Activated gamma-delta T cell (primary cell): Measurements from ENCODE around the gene NAP1L4.

ENCODE experiments used
- DNase-seq: peaks from one replicate; lab custom pipeline; 2025; lab: John Stamatoyannopoulos, UW

The NAP1L4 gene

GRCh38 chr11:3010521-3011275 is 18.6 kb upstream of the NAP1L4 start:
- no peak for DNase-seq

- DNase-seq, result no peak
Observed at GRCh38 chr11:3010004-3010403, 17.9 kb upstream of the NAP1L4 start.

GRCh38 chr11:3009481-3009880 is 17.4 kb upstream of the NAP1L4 start:
- no peak for DNase-seq

- no peak for DNase-seq
Observed at GRCh38 chr11:3008746-3009336, 16.7 kb upstream of the NAP1L4 start.

- DNase-seq, result no peak
Observed at GRCh38 chr11:3007404-3008010, 15.4 kb upstream of the NAP1L4 start.

- no peak for DNase-seq
Observed at GRCh38 chr11:3006505-3007260, 14.6 kb upstream of the NAP1L4 start.

DNA sequence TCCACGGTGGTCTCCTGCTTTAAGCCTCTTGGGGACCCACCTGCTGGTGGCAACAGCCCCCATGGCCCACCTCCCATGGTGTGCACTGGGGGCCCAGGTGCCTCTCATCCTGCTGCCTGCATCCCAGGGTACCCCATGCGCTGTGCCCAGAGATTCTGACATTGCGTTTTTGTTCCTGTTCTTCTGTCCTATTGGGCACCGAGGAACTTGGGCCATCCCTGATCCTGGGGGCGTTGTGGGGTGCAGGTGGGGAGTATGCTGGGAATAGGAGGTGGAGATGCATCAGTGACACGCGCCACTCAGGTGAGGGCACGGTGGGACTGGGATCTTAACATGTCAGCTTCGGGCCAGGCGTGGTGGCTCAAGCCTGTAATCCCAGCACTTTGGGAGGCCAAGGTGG is 12.4 kb upstream of the NAP1L4 start:
- DNase-seq, result no peak

DNA sequence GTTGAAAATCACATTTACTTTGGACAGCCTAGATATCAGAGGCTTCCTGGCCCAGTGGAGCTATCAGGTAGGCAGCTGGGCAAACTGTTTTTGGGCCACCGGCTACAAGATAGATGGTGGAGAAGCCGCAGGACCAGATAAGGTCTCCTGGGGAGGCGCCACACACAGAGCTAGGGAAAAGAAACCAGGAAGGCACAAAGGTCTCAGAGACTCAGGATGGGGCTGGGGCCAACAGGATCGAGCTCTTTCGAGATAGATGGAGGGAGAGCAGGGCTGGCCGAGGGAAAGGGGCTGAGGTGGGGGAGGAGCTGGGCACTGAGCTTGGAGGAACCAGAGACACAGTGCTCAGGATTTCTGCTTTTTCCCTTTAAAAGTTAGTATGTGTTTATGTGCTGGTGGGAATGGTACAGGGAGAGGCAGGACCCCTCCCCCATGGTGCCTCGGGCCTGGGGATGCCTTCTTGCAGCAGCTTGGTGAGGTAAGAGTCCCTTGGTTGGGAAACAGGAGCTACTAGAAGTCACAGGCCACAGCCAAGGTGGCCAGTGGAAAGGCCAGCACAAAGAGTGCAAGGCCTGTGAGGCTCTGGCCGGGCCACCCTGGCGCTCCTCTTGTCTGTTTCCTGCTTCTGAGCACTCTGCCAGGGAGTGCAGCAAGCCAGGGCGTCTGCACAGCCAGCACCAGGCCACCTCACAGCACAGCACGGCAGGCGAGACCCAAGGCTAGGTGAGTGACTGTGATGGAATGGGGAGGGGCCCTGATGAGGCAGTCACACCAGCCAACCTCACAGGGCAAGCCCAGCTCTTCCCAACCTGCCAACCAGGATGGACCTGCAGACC is 11.5 kb upstream of the NAP1L4 start:
- DNase-seq, result no peak

DNA sequence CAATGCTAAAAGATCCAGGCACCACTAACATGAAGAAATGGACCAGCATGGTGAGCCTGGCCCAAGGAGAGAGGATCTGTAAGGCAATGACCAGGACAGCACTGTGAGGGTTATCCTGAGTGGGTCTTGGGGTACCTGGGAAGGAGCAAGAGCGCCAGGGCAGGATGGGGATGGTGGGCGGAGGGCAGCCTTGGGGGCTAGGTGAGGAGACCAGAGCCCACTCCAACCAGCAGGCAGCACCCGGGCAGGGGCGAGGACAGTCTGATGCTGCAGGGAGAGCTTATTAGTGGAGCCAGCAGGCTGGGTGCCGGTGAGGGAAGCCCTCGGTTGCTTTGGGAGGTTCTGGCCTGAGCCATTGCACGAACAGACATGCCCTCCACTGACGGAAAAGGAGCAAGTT is 10.7 kb upstream of the NAP1L4 start:
- DNase-seq, result no peak

- no peak for DNase-seq
Observed at GRCh38 chr11:3002351-3002861, 10.3 kb upstream of the NAP1L4 start.

DNA sequence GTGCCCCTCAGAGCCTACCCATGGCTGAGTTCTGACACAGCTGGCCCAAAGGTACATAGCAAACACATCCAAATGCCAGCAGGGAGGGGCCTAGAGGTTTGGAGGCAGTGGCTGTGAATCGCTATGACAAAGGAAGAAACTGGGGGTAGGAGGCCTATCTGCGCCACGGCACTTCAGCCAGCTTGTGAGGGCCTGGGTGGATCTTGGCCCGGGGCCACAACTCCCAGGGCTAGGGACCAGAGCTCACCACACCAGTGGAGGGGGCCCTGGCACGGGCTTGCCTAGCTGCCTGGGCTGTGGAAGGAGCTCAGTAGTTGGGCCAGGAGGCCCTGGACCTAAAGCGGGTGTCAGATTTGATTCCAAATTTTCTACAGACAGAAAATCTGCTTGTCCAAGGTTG is 9.4 kb upstream of the NAP1L4 start:
- DNase-seq, result no peak

DNA sequence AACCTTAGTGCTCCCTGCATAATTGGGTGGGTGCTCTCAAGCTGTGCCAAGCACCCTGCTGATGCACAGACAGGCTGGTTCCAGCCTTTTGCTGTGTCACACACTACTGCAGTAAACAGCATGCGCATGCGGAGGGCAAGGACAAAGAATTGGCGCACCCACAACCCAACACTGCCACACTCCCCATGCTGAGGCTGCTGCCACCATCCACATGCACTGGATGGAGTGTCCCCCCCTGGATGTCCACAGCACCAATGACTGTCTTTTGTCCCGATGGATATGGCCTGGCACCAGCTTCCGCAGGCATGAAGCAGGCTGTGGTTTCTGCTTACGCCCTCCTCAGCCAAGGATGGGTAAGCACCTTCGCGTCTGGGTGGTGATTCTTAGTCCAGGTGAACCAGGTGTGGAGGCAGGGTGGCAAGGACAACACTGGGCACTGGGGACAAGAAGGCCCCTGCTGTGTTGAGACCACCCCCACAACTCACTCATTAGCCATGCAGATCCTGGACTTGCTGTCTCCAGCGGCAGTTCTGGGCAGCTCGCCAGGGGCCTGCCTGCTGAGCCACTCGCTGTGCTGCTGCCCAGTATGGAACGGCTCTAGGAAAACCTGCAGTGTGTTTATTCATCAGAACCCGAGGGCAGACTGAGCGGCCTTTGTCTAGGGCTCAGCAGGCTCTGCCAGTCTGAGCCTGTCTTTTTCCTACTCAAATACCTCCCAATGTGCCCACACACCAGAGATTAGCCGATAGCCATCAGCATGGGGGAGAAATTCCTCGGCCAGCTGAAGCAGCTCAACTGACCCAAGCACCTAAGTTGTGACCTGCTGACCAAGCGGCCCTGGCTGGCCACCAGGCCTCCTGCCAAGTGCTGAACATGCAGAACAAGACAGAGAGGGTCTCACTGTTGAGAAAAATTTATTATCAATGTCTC is 8.2 kb upstream of the NAP1L4 start:
- DNase-seq, result no peak

- no peak for DNase-seq
Observed at GRCh38 chr11:2999464-2999998, 7.4 kb upstream of the NAP1L4 start.

DNA sequence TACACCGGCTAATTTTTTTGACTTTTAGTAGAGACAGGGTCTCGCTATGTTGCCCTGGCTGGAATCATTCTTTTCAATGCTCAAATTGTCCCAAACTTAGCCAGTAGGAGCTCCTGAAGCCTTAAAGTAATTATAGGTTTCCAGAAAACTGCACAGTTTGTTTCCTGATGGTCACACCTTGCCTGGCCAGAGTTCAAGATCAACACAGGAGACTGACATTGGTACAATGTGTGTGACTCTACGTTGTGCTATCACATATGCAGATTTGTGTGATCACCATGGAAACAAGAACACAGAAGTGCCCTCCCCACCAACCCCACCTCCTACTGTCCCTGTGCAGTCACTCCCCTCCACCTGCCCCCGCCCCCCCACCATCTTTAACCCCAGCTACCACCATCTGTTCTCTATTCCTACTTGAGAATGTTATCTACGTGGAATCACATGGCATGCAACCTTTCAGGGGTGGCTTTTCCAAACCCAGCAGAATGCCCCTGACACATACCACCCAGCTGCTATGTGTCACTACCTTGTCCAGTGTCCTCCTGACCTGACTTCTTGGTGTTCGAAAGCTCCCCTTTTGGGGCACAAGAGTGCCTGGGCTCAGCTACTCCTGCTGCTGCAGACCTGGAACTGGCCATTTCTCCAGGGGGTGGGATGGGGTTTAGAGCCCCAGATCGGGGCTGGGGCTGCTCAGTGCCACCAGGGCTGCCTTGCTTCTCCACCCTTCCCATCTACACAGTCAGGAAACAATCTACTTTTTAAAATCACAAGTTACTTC is 6.1 kb upstream of the NAP1L4 start:
- DNase-seq, result no peak

GRCh38 chr11:2997406-2997805 is 5.3 kb upstream of the NAP1L4 start:
- DNase-seq, result no peak

GRCh38 chr11:2996976-2997375 is 4.8 kb upstream of the NAP1L4 start:
- no peak for DNase-seq

DNA sequence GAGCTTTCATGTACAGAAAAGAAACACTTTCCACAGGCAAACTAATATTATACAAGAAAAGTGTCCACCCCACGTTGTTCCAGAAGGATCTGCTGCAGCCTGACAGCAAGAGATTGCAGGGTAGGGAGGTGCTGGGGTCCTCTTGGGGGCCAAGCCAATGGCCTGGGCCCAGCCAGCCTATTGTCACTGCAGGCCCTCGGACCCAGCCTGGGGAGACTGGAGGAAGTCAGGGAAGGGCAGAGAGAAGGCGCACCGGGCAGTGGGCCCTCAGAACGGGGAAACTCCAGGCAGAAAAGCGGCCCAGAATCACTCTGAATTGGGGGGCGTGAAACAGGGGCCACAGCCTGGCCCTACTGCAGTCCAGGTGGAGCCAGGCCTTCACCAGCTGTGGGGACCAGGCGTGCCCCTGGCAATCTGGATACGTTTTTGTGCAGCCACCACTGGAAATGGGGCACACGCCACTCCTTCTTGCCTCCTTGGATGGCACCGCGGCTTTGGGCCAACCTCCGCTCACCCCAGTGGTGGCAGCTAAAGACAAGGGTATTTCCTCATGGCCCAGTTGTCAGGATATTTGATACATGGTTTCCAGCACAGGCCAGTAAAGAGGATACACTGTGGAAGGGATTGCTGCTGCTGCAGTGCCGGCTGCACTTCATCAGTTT is 3.9 kb upstream of the NAP1L4 start:
- no peak for DNase-seq

GRCh38 chr11:2995031-2995561 is 3.0 kb upstream of the NAP1L4 start:
- no peak for DNase-seq

GRCh38 chr11:2994336-2994730 is 2.2 kb upstream of the NAP1L4 start:
- DNase-seq, result no peak
